CD4-positive, alpha-beta T cell treated with Interleukin-15 for 4 hours (primary cell): ENCODE results near the gene C19orf12.
"Not testable (repeated sequence)": the region's sequence is repeated elsewhere in the genome, so short reads cannot be mapped to it uniquely, and the experiment has no call there.

ENCODE experiments used
- DNase-seq: peaks from one replicate; pipeline ENCODE4 v3.0.0-alpha.2; 2020; ENCODE audit warnings: low spot score

The C19orf12 gene

DNA sequence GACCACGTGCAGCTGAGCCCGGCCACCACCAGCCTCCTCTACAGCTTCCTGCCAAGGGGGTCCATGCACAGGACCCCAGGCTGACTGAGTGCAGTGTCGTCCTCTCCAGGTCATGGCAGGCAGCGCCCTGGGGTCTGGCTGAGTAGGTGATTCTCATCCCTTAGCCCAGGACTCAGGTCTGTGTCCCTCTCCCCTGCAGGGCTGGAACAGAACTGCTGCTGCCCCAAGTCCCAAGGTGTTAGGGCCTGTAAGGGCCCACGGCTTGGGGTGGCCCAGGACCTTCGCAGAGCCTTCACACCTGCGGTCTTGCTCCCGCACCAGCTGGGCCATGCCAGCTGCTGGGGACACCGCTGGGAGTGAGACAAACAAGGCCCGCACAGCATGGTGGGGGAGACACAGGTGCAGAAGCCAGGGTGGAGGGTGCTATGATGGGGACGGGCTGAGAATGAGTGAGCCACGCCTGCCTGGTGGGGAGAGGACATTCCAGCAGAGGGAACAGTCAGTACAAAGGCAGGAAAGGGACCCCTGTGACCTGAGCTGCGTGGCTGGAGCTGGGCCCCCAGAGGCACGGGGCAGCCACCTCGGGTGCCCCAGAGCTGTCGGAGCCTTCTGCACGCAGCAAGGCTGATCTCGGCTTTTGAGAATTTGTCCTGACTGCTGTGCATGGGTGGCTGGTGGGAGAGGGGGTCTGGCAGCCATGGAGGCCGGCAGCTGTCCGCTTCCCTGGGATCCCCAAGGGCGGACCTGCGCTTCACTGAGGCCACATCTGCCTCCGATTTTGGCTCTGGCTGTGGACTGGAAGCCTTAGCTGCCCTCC lies 37.9 kb downstream of the C19orf12 start:
- no peak for DNase-seq

DNA sequence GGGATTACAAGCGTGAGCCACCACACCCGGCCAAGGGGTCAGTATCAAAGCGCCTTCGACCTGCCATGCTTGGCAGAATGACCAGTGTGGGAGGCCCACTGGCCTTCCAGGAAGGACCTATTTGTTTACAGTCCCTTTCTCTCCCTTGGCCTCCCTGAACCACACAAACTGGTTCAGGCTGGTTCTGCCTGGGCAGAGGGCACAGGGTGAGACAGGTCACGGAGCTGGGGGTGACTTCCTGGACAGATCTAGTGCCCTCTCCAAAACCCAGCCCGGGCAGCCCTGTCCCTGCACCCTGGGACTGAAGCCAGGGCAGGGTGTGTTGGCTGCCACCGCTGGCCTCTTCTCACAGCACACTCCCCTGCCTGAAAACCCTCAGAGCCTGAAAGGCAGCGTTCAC lies 38.5 kb downstream of the C19orf12 start:
- no peak for DNase-seq

DNA sequence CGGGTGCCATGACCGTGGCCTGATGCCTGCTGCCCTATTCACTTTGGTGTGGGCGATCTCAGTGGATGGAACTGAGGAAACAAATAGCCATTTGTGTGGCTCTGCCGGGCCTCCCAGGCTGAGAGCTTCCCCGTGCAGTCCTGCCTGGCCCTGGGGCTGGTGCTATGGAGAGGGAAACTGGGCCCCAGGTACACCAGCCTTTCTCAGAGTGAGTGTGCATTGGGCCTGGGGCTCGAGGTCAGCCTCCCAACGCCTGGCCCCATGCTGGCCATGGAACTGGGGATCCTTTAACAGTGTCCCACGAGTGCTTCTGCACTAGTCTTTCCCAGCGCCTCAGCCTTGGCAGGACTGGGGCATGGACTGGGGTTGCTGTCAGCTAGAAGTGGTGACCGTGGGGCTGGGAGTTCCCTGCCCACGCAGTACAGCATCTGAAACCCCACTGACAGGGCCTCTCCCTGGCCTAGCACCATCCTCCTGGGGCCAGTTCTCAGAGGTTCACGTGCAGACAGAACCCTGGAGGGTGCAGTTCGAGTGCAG lies 39.3 kb downstream of the C19orf12 start:
- DNase-seq, result no peak

DNA sequence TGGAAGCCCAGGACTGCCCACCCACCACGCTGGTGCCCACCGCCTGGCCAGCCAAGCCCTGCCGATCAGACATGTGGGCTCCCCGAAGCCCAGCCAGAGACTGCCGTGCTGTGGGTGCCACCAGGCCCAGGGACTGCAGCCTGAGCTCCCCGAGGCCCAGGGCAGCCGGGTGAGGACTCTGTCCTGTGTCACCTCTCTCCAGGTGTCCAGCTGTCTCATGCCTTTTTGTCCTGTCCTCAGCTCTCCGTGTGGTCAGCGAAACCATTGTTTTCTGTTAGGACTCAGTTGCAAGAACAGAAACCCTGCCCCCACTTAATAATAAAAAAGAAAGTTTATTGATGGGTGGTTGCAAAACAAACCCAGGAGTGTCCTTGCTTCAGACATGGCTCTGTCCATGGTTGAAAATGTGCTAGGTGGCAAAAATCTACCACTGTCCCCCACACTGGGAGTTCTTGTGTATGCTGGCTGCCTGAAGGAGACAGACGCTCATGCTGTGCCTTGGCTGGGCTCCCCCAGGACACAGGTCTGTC lies 39.9 kb downstream of the C19orf12 start:
- DNase-seq, result no peak

DNA sequence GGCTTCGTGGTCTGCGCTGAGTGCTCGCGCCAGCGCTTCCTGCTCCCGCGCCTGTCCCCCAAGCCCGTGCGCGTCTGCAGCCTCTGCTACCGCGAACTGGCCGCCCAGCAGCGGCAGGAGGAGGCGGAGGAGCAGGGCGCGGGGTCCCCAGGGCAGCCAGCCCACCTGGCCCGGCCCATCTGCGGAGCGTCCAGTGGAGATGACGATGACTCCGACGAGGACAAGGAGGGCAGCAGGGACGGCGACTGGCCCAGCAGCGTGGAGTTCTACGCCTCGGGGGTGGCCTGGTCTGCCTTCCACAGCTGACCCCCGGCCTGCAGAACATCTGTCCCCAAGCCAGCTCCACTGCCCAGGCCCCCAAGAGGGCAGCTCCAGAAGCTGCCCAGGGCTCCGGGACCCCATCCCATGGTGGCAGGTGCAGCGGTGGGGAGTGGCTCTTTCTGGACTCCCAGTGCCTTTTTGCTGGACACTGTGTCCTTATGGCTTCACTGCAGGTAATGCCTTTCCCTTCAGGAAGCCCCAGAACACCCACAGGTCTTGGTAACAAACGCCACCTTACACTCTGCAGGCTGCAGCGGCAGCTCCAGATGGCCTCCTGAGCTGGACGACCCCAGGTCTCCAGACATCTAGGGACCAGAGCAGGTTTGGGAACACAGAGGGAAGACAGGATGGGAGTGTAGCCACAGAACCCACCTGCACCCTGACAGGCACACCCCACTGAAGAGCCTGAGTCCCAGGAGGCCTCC lies 40.5 kb downstream of the C19orf12 start:
- DNase-seq, result no peak

DNA sequence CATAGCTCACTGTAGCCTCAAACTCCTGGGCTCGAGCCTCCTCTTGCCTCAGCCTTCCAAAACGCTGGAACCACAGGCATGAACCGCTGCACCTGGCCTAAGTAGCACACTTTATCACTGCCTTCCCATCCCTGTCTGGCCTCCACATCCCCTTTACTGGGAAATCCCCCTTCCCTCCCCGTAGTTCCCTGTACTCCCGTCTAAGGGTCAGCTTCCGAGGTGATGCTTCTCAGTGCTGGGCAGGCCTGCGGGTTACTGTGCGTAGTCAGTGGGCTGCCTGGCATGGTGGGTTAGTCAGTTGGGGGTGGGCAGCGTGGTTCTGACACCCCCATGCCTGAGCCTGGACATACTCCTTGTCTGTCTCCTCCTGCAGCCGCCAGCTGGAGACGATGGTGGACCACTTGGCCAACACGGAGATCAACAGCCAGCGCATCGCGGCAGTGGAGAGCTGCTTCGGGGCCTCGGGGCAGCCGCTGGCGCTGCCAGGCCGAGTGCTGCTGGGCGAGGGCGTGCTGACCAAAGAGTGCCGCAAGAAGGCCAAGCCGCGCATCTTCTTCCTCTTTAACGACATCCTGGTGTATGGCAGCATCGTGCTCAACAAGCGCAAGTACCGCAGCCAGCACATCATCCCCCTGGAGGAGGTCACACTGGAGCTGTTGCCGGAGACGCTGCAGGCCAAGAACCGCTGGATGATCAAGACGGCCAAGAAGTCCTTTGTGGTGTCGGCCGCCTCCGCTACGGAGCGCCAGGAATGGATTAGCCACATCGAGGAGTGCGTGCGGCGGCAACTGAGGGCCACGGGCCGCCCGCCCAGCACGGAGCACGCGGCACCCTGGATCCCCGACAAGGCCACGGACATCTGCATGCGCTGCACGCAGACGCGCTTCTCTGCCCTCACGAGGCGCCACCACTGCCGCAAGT lies 41.4 kb downstream of the C19orf12 start:
- no peak for DNase-seq

DNA sequence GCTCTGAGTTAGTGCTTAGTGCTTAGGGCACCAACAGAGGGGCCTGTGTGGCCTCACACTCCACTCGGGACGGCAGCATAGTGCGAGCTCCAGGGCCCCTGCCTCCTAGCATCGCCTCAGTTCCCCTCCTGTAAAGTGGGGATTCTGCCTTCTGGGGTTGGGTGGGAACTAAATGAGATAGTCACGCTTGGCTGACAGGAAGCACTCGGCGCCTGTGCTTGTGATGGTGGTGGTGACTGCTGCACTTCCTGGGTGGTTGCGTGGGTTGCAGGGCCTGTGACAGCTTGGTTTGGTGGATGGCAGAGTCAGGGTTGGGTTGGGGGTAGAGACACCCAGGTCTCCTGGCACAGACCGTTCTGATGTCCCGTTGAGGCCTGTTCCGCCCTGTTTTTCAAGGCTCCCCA lies 42.1 kb downstream of the C19orf12 start:
- peak; percentile 89 for DNase-seq

DNA sequence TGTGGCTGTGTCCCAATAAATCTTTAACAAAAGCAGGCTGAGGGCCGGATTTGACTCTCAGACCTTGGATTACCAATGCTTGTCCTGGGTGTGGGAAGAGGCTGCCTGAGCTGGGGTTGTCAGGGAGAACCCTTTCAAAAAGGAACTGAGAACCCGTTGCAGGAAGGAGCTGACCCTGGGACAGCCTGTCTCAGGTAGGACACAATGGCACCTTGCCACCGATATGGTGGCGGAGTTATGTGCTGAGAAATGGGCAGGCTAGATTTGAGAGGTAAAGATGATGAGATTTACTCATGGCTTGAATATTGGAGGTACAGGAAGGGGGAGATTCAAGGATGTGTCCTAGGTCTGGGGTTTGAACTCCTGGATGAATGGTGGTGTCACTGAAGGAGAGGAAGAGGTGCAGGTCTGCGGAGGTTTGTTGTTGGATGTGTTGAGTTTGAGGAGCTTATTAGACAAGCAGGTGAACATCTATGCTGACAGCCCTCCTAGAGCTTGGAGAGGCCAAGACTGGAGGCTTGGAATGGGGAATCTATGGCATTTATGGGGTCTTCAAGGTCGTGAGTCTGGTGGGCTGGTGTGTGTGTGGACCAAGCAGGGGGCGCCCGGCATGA lies 42.6 kb downstream of the C19orf12 start:
- no peak for DNase-seq

DNA sequence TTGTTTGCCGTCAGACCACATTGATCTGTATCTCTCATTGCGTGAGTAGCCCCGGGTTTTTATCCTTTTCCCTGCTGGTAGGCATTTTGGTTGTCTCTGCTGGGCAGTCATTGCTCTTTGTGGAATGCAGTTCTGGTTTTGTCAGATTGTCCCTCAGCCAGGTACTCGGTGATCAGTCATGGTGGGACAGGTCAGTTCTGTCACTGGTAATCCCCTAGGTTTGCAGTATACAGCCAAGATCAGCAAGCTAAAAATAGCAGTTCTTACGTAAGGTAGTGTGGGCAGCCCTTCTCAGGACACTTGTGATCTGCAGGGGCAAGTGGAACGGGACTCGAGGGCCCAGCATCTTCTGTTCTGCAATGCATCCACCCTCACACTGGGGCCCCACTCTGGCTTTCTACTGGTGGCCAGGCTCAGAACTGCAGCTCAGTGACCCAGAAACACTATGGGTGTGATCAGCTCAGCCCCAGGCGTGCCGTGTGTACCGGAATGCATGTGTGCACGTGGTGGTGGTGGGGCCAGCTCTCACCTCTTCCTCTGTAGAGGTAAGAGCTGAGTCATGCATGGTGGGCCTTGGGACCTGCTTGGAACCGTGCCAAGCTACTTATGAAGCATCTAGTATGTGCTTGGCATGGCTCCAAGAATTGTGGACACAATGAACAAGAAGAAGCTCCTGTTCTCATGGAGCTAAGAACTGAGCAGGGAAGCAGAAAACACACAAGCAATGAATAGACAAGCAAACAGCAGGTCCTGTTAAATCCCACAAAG lies 43.5 kb downstream of the C19orf12 start:
- DNase-seq, result peak; percentile 95

DNA sequence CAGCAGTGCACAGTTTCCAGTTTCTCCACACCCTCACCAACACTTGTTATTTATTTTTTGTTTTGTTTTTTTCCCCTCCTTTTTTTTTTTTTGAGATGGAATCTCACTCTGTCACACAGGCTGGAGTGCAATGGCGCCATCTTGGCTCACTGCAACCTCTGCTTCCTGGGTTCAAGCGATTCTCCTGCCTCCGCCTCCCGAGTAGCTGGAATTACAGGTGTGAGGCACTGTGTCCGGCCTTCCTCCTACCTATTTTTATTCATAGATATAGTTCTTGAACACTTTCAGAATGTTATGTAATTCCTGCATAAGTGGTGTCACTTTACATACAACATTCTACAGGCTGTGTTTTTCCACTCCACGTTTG lies 44.1 kb downstream of the C19orf12 start:
- DNase-seq, result not testable (repeated sequence)

DNA sequence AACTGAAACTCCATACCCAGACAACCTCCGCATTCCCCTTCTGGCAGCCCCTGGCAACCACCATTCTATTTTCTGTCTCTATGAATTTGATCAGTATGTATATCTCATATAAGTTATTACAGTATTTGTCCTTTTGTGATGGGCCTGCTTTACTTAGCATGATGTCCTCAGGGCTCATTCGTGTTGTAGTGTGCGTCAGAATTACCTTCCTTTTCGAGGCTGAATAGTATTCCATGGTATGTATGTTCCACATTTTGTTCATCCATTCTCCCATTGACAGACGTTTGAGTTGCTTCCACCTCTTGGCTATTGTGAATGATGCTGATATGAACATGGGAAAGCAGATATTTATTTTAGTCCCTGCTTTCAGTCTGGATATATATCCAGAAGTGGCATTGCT lies 44.8 kb downstream of the C19orf12 start:
- no peak for DNase-seq

DNA sequence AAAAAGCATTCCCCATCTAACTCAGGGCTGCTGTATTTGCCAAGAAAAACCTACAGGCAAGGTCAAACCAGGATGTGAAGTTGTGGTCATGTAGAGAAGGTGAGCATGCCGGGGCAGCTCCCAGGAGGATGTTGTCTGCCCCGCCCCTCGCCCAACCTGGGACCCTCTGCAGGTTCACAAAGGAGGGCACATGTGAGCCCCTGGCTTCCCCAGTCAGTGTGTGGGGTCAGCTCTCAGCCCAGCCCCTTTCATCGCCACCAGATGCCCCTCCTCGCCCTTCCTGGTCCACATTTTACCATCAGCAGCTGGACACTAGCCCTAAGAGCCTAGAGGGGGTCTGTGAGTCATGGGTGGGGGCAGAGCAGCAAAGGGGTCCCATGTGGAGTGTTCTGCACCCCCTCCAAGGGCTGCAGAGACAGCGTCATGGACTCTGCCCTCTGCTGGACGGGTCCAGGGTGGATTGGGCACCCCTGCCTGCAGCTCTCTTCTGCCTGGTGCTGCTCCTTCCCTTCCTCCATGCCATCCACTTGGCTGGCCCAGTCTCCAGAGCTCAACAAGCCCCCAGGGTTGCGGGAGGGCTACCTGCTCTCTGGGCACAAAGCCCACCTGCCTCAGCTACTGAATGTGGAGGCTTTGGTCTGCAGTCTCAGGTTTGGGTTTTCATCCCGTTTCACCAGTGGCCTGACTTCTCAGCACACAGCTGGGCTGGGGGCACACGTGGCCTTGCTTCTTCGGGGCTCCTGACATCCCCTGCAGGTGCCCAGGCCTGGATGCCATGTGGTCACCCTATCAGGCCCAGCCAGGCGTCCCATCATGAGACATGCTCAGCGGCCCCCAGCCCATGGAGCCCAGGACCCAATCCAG lies 46.1 kb downstream of the C19orf12 start:
- DNase-seq, result no peak

DNA sequence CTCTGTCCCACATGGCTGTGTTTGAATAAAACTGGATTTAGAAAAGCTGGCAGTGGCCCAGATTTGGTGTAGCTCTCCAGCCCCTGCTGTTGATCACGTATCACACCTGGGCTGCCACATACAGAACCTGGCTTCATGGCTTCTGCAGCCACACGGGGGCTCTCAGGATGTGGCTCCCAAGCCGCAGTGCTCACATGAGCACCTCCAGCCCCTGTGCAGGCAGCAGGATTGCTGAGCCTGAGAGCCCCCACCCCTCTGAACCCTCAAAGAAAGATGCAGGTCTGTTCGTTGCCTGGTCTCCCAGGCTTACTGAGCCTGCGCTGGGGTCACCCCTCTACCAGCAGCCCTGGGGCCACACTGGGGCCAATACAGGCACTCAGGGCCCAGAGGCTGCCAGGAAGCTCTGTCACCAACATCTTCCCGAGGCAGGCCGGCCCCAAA lies 47.1 kb downstream of the C19orf12 start:
- DNase-seq, result peak; percentile 59

DNA sequence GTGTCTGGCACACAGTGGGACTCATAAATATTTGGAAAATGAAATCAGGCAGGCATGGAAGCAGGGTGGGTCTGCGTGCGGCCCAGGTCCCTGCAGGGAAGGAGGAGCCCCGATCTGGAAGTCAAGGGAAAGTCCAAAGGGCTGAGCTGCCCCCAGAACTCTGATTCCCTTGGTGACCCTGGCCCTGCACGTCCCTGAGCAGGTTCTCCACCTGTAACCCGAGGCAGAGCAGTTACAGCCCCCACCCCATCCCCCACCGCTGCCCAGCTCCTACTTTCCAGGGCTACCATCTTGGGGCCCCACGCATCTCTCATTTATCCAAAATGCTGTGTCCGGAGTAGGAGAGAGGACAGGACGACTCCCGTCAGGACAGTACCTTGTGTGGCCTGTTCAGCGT lies 47.7 kb downstream of the C19orf12 start:
- no peak for DNase-seq

DNA sequence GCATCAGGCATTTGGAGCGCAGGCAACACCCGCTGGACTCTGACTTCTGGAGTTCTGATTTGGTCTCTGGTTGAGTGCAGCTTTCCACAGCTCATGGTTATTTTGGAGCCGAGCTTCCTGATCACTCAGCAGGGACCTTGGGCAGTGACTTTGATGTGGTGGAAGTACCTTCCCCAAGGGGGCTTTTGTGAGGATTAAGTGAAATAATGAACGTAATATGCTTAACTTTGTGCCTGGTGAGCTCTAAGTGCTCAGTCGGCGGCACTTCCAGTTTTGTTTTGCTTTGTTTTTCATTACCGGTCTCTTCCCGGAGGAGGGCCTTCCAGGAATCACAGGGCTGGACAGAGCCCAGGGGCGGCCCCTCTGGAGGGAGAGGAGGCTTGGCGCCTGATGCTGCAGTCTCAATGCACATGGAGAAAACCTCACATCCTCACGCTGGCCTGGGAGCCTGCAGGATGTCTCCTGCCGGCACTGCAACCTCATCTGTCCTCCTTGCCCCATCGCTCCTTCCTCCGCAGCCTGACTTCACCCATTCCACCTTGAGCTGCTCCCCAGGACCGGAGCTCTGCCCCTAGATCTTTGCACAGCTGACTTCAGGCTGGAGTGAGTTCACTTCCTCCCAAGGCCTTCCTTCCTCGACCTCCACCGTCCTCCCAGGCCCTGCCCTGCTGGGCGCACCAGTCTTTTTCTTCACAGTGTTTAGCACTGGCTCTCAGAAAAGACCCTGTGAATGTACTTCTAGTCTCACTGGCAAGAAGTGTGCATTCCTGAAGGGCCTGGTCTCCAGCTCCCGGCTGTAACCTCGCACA lies 48.3 kb downstream of the C19orf12 start:
- no peak for DNase-seq

DNA sequence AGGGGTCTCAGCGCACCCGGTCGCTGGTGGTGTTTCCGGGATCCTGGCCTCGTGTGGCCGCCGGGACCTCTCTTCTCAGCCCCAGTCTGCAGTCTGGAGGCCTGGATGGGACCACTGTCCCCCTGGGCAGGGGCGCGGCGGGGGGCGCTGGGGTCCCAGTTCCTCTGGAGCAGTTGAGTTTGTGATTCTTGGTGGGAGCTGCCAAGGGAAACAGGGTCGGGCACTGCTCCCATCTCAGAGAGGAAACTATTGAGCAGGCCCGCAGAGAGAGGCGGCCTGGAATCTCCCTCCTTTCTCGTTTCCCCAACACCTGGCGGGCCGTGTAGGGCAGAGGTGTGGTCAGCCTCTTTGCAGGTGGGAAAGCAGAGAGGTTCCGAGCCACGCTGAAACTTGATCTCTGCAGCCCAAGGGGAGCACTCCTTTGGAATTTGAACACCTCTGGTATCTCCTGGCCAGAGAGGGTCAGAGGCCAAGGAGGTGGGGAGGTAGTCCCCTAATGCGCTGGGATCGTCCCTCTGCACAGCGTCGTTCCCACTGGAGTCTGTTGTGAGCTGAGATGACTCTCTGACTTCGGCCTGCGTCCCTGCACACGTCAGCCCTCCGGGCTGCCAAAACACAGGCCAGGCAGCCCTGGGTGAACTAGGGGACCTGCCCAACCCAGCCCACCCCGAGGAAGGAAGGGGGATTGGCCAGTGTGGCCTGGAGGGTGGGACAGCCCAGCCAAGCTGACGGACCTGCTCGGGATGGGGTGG lies 49.1 kb downstream of the C19orf12 start:
- DNase-seq, result no peak

DNA sequence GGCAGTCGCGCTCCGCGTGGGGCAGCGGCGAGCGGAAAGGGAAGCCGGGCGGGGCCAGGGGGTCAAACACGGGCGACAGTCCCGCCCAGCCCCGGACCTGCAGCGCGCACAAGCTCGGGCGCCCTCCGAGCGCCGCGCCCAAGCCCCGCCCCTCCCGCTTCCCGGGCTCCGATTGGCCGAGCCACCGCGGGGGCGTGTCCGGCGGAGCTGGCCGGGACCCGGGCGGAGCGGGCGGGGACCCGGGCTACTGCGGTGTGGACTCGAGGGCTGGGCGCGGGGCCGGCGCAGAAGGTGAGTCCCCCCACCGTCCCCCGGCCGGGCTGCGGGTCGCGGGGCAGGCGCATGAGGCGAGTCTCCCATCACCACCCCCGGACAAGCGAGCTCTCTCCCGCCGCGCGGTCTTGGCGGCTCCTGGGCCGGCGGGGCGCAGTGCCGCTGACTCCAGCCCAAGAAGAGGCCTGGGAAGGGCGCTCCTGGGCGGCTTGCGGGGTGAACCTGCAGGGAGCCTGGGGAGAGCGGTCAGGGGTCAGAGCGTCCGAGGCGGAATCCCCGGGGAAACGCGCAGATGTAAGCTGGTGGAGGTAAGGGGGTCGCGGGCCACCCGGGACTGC lies 49.7 kb downstream of the C19orf12 start, which contains the start of gene PLEKHF1:
Gene PLEKHF1, plus strand, starts transcription at position 247 of the 611 bp plus-strand sequence. CDS start 8,379 bp downstream, outside the sequence.
- peak; percentile 83 for DNase-seq
